ENCODE measurements around the gene TAMALIN. TPM values are rescaled to one million over a fixed set of nuclear protein-coding genes. Genes with fewer than 3 reads are reported as not detected.

The TAMALIN gene
- total and polyA plus RNA-seq, 2 of the 4 experiments (the other 2 are of a cell fraction) = 2.7 to 5.3 TPM

GRCh38 chr12:51960890-51961289, 45.9 kb upstream of the TAMALIN start:
- H3K23ac ChIP-seq (ENCODE audit: low read depth, low read length) = no peak overlapping the region
- H3K36me3 ChIP-seq (ENCODE audit: control insufficient read depth, insufficient read depth, low read length) = peaks cover 7% of the 10 kb centered on the region
- in situ Hi-C loops (cut with MboI; ENCODE audit: low sequenced_read_pairs) (no loop called here), dilution Hi-C loops (cut with HindIII; ENCODE audit: low sequenced_read_pairs, unreplicated experiment) (loop anchor here (25.0 kb wide), 1 partner anchor 99 kb away; no protein-coding TSS in a partner anchor), intact Hi-C loops (cut with micrococcal nuclease) (no loop called here)
- CTCF ChIA-PET = interaction anchor here (2.1 kb wide), 1 partner anchor 10 kb away, joined by 16 read pairs; no protein-coding TSS in a partner anchor
- no peak overlapping the region for H2BK20ac ChIP-seq (ENCODE audit: low read depth, low read length)
- H4K91ac ChIP-seq (ENCODE audit: insufficient read depth, low read depth, low read length) = no peak overlapping the region
- H2AK9ac ChIP-seq (replicated peaks; ENCODE audit: low read depth, low read length, poor library complexity) = no peak overlapping the region
- H3K9ac ChIP-seq (ENCODE audit: low read depth, low read length) = no peak overlapping the region
- TF ChIP-seq, protein P1, sequence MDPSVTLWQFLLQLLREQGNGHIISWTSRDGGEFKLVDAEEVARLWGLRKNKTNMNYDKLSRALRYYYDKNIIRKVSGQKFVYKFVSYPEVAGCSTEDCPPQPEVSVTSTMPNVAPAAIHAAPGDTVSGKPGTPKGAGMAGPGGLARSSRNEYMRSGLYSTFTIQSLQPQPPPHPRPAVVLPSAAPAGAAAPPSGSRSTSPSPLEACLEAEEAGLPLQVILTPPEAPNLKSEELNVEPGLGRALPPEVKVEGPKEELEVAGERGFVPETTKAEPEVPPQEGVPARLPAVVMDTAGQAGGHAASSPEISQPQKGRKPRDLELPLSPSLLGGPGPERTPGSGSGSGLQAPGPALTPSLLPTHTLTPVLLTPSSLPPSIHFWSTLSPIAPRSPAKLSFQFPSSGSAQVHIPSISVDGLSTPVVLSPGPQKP (IDR thresholded peaks at IDR 0.05; ENCODE audit: borderline replicate concordance, low read depth, low read length) = no peak
- no peak for TF ChIP-seq SMC3 (IDR thresholded peaks at IDR 0.05; ENCODE audit: low read depth, low read length)
- no peak for TF ChIP-seq POLR2A (IDR thresholded peaks at IDR 0.05; ENCODE audit: low read depth, low read length)
- no peak for TF ChIP-seq RCOR1 (IDR thresholded peaks at IDR 0.05; ENCODE audit: insufficient replicate concordance, low read length)
- no peak for TF ChIP-seq RAD21 (IDR thresholded peaks at IDR 0.05; ENCODE audit: low read length)
- no peak for TF ChIP-seq FOS (IDR thresholded peaks at IDR 0.05; ENCODE audit: low read depth, low read length)
- TF ChIP-seq MXI1 (IDR thresholded peaks at IDR 0.05; ENCODE audit: borderline replicate concordance, low read depth, low read length) = no peak
- TF ChIP-seq CEBPB (IDR thresholded peaks at IDR 0.05; ENCODE audit: low read depth, low read length) = no peak
- no peak for TF ChIP-seq MAZ (IDR thresholded peaks at IDR 0.05; ENCODE audit: borderline replicate concordance, low read depth, low read length)
- no peak for TF ChIP-seq CHD1 (IDR thresholded peaks at IDR 0.05; ENCODE audit: low read depth, low read length)
- TF ChIP-seq NFE2L2 (IDR thresholded peaks at IDR 0.05; ENCODE audit: low read depth, low read length) = no peak
- TF ChIP-seq RFX5 (IDR thresholded peaks at IDR 0.05; ENCODE audit: low read depth, low read length) = no peak
- no peak for TF ChIP-seq CTCF (conservative IDR thresholded peaks at IDR 0.05; ENCODE audit: low read depth, low read length)
- no peak for TF ChIP-seq MAFK (IDR thresholded peaks at IDR 0.05; ENCODE audit: low read depth, low read length)
- TF ChIP-seq, protein P2, sequence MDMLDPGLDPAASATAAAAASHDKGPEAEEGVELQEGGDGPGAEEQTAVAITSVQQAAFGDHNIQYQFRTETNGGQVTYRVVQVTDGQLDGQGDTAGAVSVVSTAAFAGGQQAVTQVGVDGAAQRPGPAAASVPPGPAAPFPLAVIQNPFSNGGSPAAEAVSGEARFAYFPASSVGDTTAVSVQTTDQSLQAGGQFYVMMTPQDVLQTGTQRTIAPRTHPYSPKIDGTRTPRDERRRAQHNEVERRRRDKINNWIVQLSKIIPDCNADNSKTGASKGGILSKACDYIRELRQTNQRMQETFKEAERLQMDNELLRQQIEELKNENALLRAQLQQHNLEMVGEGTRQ (IDR thresholded peaks at IDR 0.05; ENCODE audit: low read depth, low read length) = no peak
- TF ChIP-seq BHLHE40 (IDR thresholded peaks at IDR 0.05; ENCODE audit: low read depth, low read length) = no peak
- H3K27ac ChIP-seq (ENCODE audit: insufficient read depth, low read length) = no peak overlapping the region
- H3K79me1 ChIP-seq (ENCODE audit: low read depth in 1 of 2, low read length in 2 of 2) = peaks cover 34 to 82% of the 10 kb centered on the region in 2 experiments
- no peak overlapping the region for H3K18ac ChIP-seq (ENCODE audit: low read depth, low read length)
- POLR2A ChIA-PET (ENCODE audit: unreplicated experiment) = no interaction called here
- no peaks in the 10 kb centered on the region for H3K9me3 ChIP-seq (ENCODE audit: control insufficient read depth, insufficient read depth, low read length)
- H3K14ac ChIP-seq (replicated peaks; ENCODE audit: low read depth, low read length) = no peak overlapping the region
- H4K20me1 ChIP-seq (ENCODE audit: insufficient read depth, low read length) = peaks cover 31% of the 10 kb centered on the region; the same call in 1 of the 2 replicates
- no peaks in the 10 kb centered on the region for H3K27me3 ChIP-seq (ENCODE audit: control insufficient read depth, insufficient read depth, low read length)
- no peak for ATAC-seq (ENCODE audit: low read depth)
- H2AK5ac ChIP-seq (ENCODE audit: low read depth, low read length) = no peak overlapping the region
- H3K9me1 ChIP-seq (ENCODE audit: insufficient read depth, low read length) = peaks cover 12% of the 10 kb centered on the region; the same call in 1 of the 2 replicates
- 89% methylated on average over 1 of the region's 6 CpGs; no CpG with 5 or more reads in 1 of the 2 experiments for WGBS, 2 experiments (ENCODE audit: extremely low coverage in 2 of 2, insufficient read length in 1 of 2)
- DNase-seq = no peak
- H2BK15ac ChIP-seq (ENCODE audit: low read depth, low read length) = no peak overlapping the region
- H2AFZ ChIP-seq (replicated peaks; ENCODE audit: low read length, poor library complexity) = no peak overlapping the region
- H2BK120ac ChIP-seq (ENCODE audit: low read depth, low read length) = no peak overlapping the region
- no peak overlapping the region for H3K56ac ChIP-seq (ENCODE audit: extremely low read depth, insufficient read depth, low read length)
- H2BK5ac ChIP-seq (ENCODE audit: low read depth, low read length, poor library complexity, severe bottlenecking) = no peak overlapping the region
- H3K4me3 ChIP-seq (ENCODE audit: insufficient read depth, low read depth, low read length) = no peak overlapping the region
- H3K4me2 ChIP-seq (ENCODE audit: low read depth, low read length) = no peak overlapping the region
- H4K8ac ChIP-seq (ENCODE audit: low read depth in 2 of 2, low read length in 2 of 2) = no peak overlapping the region
- no peak overlapping the region for H4K5ac ChIP-seq (ENCODE audit: low read depth, low read length)
- H3K4me1 ChIP-seq (ENCODE audit: control insufficient read depth, insufficient read depth, low read length) = peaks cover 9% of the 10 kb centered on the region
- no peak overlapping the region for H3K4ac ChIP-seq (ENCODE audit: low read depth, low read length)
- no TSS peak for BruUV-seq (replicated peaks)
